Hepatocyte (in vitro differentiated cells): ENCODE measurements around the gene WDR54.

Source experiments
- CTCF ChIP-seq: fragments of 200-600 bp; sonication (generic); IDR thresholded peaks from 2 replicates; pipeline ENCODE4 v1.5.1; 2016; ENCODE audit warnings: antibody characterized with exemption, mild to moderate bottlenecking; ENCODE audit not compliant: poor library complexity
- EZH2phosphoT487 ChIP-seq: fragments of 200-600 bp; sonication (generic); IDR thresholded peaks from one replicate; pipeline ENCODE4 v1.6.1; 2018; ENCODE audit warnings: antibody characterized with exemption, mild to moderate bottlenecking, low read depth, moderate library complexity; ENCODE audit not compliant: unreplicated experiment, severe bottlenecking

- TF ChIP-seq EZH2phosphoT487 (no peak), CTCF (peak; percentile 35)
These were observed 21.7 kb upstream of the WDR54 start for GRCh38 chr2:74399785-74400184.
